IMR-90 (cell line): ENCODE data around the gene FMN1. TPM values are rescaled to one million over a fixed set of nuclear protein-coding genes. Genes with fewer than 3 reads are reported as not detected.

Source experiments
- ATAC-seq: fragments of 200-7000 bp; cut with Tn5 transposase; 2 replicates; pipeline ENCODE4 v1.9.1; 2020; ENCODE audit warnings: low read depth, mild to moderate bottlenecking, moderate library complexity
- BruUV-seq: library from RNA; stranded (reverse); fragments of 400-500 nt; replicated peaks from 2 replicates; lab custom pipeline; 2021; lab: Mats Ljungman, UMichigan
- CTCF ChIA-PET: fragments of 300-600 bp; formaldehyde crosslinking; extraction: SDS; loops from one replicate; lab custom pipeline; 2021; ENCODE audit warnings: antibody characterized with exemption; lab: Yijun Ruan, JAX
- POLR2A ChIA-PET: fragments of 300-600 bp; sonication (Branson Sonifier 250); formaldehyde crosslinking; loops from one replicate; lab custom pipeline; 2022; ENCODE audit warnings: antibody characterized with exemption; ENCODE audit not compliant: unreplicated experiment; lab: Charles Lee
- DNase-seq: peaks from one replicate; pipeline ENCODE4 v3.0.0; 2013
- H2AFZ ChIP-seq: replicated peaks from 2 replicates; pipeline ENCODE3; 2013; ENCODE audit warnings: low read length, mild to moderate bottlenecking; ENCODE audit not compliant: poor library complexity
- H2AK5ac ChIP-seq: 2 replicates; pipeline ENCODE4 v1.6.1; 2013; ENCODE audit warnings: low read depth, low read length, inconsistent platforms
- H2AK9ac ChIP-seq: replicated peaks from 2 replicates; pipeline ENCODE3; 2013; ENCODE audit warnings: mild to moderate bottlenecking, low read depth, low read length, moderate library complexity; ENCODE audit not compliant: poor library complexity
- H2BK120ac ChIP-seq: 2 replicates; pipeline ENCODE4 v1.6.1; 2013; ENCODE audit warnings: low read depth, low read length, inconsistent platforms
- H2BK15ac ChIP-seq: 3 replicates; pipeline ENCODE4 v1.6.1; 2013; ENCODE audit warnings: low read depth, low read length, inconsistent platforms
- H2BK20ac ChIP-seq: 2 replicates; pipeline ENCODE4 v1.6.1; 2013; ENCODE audit warnings: low read depth, mild to moderate bottlenecking, inconsistent platforms, low read length, moderate library complexity
- H2BK5ac ChIP-seq: 2 replicates; pipeline ENCODE4 v1.6.1; 2013; ENCODE audit warnings: mild to moderate bottlenecking, low read depth, low read length, inconsistent platforms; ENCODE audit not compliant: poor library complexity, severe bottlenecking
- H3K14ac ChIP-seq: replicated peaks from 2 replicates; pipeline ENCODE4 v1.6.1; 2013; ENCODE audit warnings: low read depth, low read length, inconsistent platforms
- H3K18ac ChIP-seq: 2 replicates; pipeline ENCODE4 v1.6.1; 2013; ENCODE audit warnings: low read depth, low read length, control low read depth
- H3K23ac ChIP-seq: 2 replicates; pipeline ENCODE4 v1.6.1; 2013; ENCODE audit warnings: low read depth, low read length, inconsistent platforms
- H3K27ac ChIP-seq: 2 replicates; pipeline ENCODE4 v1.5.1; 2013; ENCODE audit warnings: mild to moderate bottlenecking, control low read depth, low read length; ENCODE audit not compliant: insufficient read depth
- H3K27me3 ChIP-seq: 2 replicates; pipeline ENCODE4 v1.6.1; 2013; ENCODE audit warnings: low read length; ENCODE audit not compliant: control insufficient read depth, insufficient read depth
- H3K36me3 ChIP-seq: 2 replicates; pipeline ENCODE4 v1.6.1; 2013; ENCODE audit warnings: low read length, mixed read lengths; ENCODE audit not compliant: control insufficient read depth, insufficient read depth
- H3K4ac ChIP-seq: 2 replicates; pipeline ENCODE4 v1.6.1; 2013; ENCODE audit warnings: low read depth, low read length, inconsistent platforms
- H3K4me1 ChIP-seq: 2 replicates; pipeline ENCODE4 v1.6.1; 2013; ENCODE audit warnings: low read length, mixed read lengths; ENCODE audit not compliant: control insufficient read depth, insufficient read depth
- H3K4me2 ChIP-seq: 2 replicates; pipeline ENCODE4 v1.6.1; 2013; ENCODE audit warnings: low read depth, mild to moderate bottlenecking, control low read depth, low read length, moderate library complexity
- H3K4me3 ChIP-seq: 2 replicates; pipeline ENCODE4 v1.5.1; 2013; ENCODE audit warnings: low read depth, mild to moderate bottlenecking, control low read depth, low read length, moderate library complexity; ENCODE audit not compliant: insufficient read depth
- H3K56ac ChIP-seq: 2 replicates; pipeline ENCODE4 v1.6.1; 2013; ENCODE audit warnings: low read length, inconsistent platforms; ENCODE audit not compliant: insufficient read depth; ENCODE audit errors: extremely low read depth
- H3K79me1 ChIP-seq, 2 experiments: 2 replicates each; pipeline ENCODE4 v1.6.1; 2013; ENCODE audit warnings: low read length in 2 of 2, inconsistent platforms in 1 of 2, low read depth in 1 of 2
- H3K9ac ChIP-seq: 2 replicates; pipeline ENCODE4 v1.6.1; 2013; ENCODE audit warnings: low read depth, low read length, control low read depth
- H3K9me1 ChIP-seq: 2 replicates; pipeline ENCODE4 v1.6.1; 2013; ENCODE audit warnings: low read length, inconsistent platforms; ENCODE audit not compliant: insufficient read depth
- H3K9me3 ChIP-seq: 2 replicates; pipeline ENCODE4 v1.6.1; 2013; ENCODE audit warnings: low read length; ENCODE audit not compliant: control insufficient read depth, insufficient read depth
- H4K20me1 ChIP-seq: 2 replicates; pipeline ENCODE4 v1.6.1; 2013; ENCODE audit warnings: low read length, inconsistent platforms; ENCODE audit not compliant: insufficient read depth
- H4K5ac ChIP-seq: 2 replicates; pipeline ENCODE4 v1.6.1; 2013; ENCODE audit warnings: mild to moderate bottlenecking, low read depth, low read length, control low read depth
- H4K8ac ChIP-seq, 2 experiments: 2 replicates each; pipeline ENCODE4 v1.6.1; 2013; ENCODE audit warnings: low read depth in 2 of 2, low read length in 2 of 2, control low read depth in 1 of 2, inconsistent platforms in 1 of 2
- H4K91ac ChIP-seq: 2 replicates; pipeline ENCODE4 v1.6.1; 2013; ENCODE audit warnings: low read depth, low read length, inconsistent platforms; ENCODE audit not compliant: insufficient read depth
- FOS ChIP-seq: fragments of 150-350 bp; IDR thresholded peaks from 2 replicates; pipeline ENCODE4 v1.6.1; 2016; ENCODE audit warnings: low read depth, low read length
- MAFK ChIP-seq: IDR thresholded peaks from 2 replicates; pipeline ENCODE4 v1.6.1; 2012; ENCODE audit warnings: low read depth, low read length, improper control_type of control experiment
- MXI1 ChIP-seq: IDR thresholded peaks from 2 replicates; pipeline ENCODE4 v1.6.1; 2012; ENCODE audit warnings: low read depth, mild to moderate bottlenecking, low read length, moderate library complexity, borderline replicate concordance
- NFE2L2 ChIP-seq: fragments of 150-350 bp; IDR thresholded peaks from 2 replicates; pipeline ENCODE4 v1.6.1; 2016; ENCODE audit warnings: low read depth, mild to moderate bottlenecking, low read length
- WGBS, 2 experiments: methylation state at CpG; one replicate each; pipeline versions ENCODE4 v1.1.5 to v1.1.7; 2013; ENCODE audit warnings: missing lambda C conversion rate in 2 of 2; ENCODE audit not compliant: insufficient read length in 1 of 2; ENCODE audit errors: extremely low coverage in 2 of 2; 5-methylcytosine and 5-hydroxymethylcytosine counted together
- dilution Hi-C: fragments of 300-500 bp; cut with HindIII; formaldehyde crosslinking; loops from one replicate; pipeline ENCODE4 v1.14.3; 2018; ENCODE audit warnings: low sequenced_read_pairs; ENCODE audit not compliant: unreplicated experiment
- in situ Hi-C: fragments of 300-500 bp; cut with MboI; formaldehyde crosslinking; loops from 3 replicates; pipeline ENCODE4 v1.14.3; 2019; ENCODE audit warnings: low sequenced_read_pairs, inconsistent platforms, mixed read lengths
- intact Hi-C: fragments of 100-400 bp; cut with micrococcal nuclease; formaldehyde crosslinking; loops from 2 replicates; pipeline ENCODE4 v1.10.0; 2022
- polyA plus RNA-seq, 3 experiments: library from polyadenylated mRNA; depleted of rRNA; stranded (reverse); fragments of >200 nt; gene quantifications; 2 replicates each; pipeline ENCODE4 v1.2.3, GENCODE V29; 2012; ENCODE audit warnings: low replicate concordance in 1 of 3
- total RNA-seq: library from RNA; depleted of rRNA; stranded (reverse); fragments of >200 nt; gene quantifications from 2 replicates; pipeline ENCODE4 v1.2.3, GENCODE V29; 2012

FMN1 gene
- total and polyA plus RNA-seq, 2 of the 4 experiments (the other 2 are of a cell fraction), result 7.3 to 17.6 TPM

DNA sequence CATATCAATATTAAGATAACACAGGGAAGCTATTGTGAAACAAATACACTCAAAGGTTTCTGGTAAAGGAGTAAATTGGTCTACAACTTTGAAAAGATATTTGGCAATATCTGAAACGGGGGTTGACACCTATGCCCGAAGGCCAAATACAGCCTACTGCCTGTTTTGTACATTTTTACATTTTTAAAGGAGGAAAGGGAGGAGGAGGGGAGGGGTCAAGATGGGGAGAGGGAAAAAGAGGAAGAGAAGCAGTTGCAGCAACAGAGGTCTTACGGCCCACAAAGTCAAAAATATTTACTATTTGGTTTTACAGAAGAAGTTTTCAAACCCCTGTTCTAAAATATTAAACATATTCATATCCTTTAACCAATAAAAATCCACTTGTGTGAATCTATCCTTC lies 94.2 kb downstream of the FMN1 start:
- Histone ChIP-seq H3K56ac (no peak overlapping the region), H3K79me1 (peaks cover 14 to 50% of the 10 kb centered on the region in 2 experiments; a peak in 3 of 4 replicates), H3K9me1 (peaks cover 15% of the 10 kb centered on the region), H3K23ac (peak overlapping the region; percentile 20; the same call in 1 of the 2 replicates), H4K91ac (peak overlapping the region; percentile 45; the same call in 1 of the 2 replicates), H2AK5ac (peak overlapping the region; percentile 36), H2BK15ac (peak overlapping the region; percentile 59; the same call in 1 of the 3 replicates), H3K27me3 (no peaks in the 10 kb centered on the region), H4K5ac (peak overlapping the region; percentile 79; the same call in 1 of the 2 replicates), H4K8ac (peak overlapping the region; percentile 66 to 88; a peak in 3 of 4 replicates), H4K20me1 (no peaks in the 10 kb centered on the region), H2AFZ (no peak overlapping the region), H3K36me3 (no peaks in the 10 kb centered on the region), H3K18ac (peak overlapping the region; percentile 35; the same call in 1 of the 2 replicates), H2BK5ac (peak overlapping the region; percentile 82), H3K4me1 (peaks cover 20% of the 10 kb centered on the region), H3K4me3 (no peak overlapping the region), H2BK20ac (peak overlapping the region; percentile 81; the same call in 1 of the 2 replicates), H2BK120ac (peak overlapping the region; percentile 91), H2AK9ac (no peak overlapping the region), H3K9ac (no peak overlapping the region), H3K27ac (no peak overlapping the region), H3K4me2 (no peak overlapping the region), H3K14ac (peak overlapping the region; percentile 68; the same call in 1 of the 2 replicates), H3K4ac (peak overlapping the region; percentile 82), H3K9me3 (no peaks in the 10 kb centered on the region)
- in situ Hi-C loops (no loop called here), dilution Hi-C loops (no loop called here), intact Hi-C loops (no loop called here)
- no peak for ATAC-seq
- no CpG with 5 or more reads among the region's 3 CpGs for WGBS, 2 experiments
- CTCF ChIA-PET, result no interaction called here
- TF ChIP-seq FOS (no peak), MAFK (no peak), MXI1 (no peak), NFE2L2 (no peak)
- DNase-seq, result no peak
- POLR2A ChIA-PET, result no interaction called here
- no TSS peak for BruUV-seq
